Activated B cell treated with CpG ODN at 0.5 μM for 24 hours (primary cell): ENCODE measurements around the gene ROPN1. TPM values are rescaled to one million over a fixed set of nuclear protein-coding genes. Genes with fewer than 3 reads are reported as not detected.
"Not testable (repeated sequence)": the region's sequence is repeated elsewhere in the genome, so short reads cannot be mapped to it uniquely, and the experiment has no call there.

Experiments
- ATAC-seq: fragments of 200-7000 bp; cut with Tn5 transposase; one replicate; pipeline ENCODE4 v1.10.0; 2021; ENCODE audit warnings: low read depth, mild to moderate bottlenecking, moderate library complexity
- CTCF ChIA-PET: fragments of 350-600 bp; sonication (Branson Sonifier 250); formaldehyde crosslinking; loops from one replicate; lab custom pipeline; 2021; ENCODE audit warnings: antibody characterized with exemption; lab: Charles Lee
- POLR2A ChIA-PET: fragments of 350-600 bp; sonication (Branson Sonifier 250); formaldehyde crosslinking; loops from one replicate; lab custom pipeline; 2021; ENCODE audit warnings: antibody characterized with exemption; lab: Charles Lee
- DNase-seq: peaks from one replicate; pipeline ENCODE4 v3.0.0; 2022
- H3K27ac Mint-ChIP-seq: one replicate; pipeline ENCODE4 v1.8.0; 2020; ENCODE audit warnings: mixed read lengths
- H3K27me3 Mint-ChIP-seq: one replicate; pipeline ENCODE4 v1.8.0; 2021; ENCODE audit warnings: mixed read lengths
- H3K36me3 Mint-ChIP-seq: one replicate; pipeline ENCODE4 v1.8.0; 2021; ENCODE audit warnings: low read depth, mixed read lengths
- H3K4me1 Mint-ChIP-seq: one replicate; pipeline ENCODE4 v1.8.0; 2021; ENCODE audit warnings: mixed read lengths
- H3K4me3 Mint-ChIP-seq: one replicate; pipeline ENCODE4 v1.8.0; 2020; ENCODE audit warnings: mild to moderate bottlenecking, mixed read lengths
- H3K9me3 Mint-ChIP-seq: one replicate; pipeline ENCODE4 v1.8.0; 2020; ENCODE audit warnings: mixed read lengths
- intact Hi-C: fragments of 100-400 bp; cut with micrococcal nuclease; formaldehyde crosslinking; loops from one replicate; pipeline ENCODE4 v1.15.1; 2024
- total RNA-seq: library from RNA; stranded (reverse); gene quantifications from 2 replicates; pipeline ENCODE4 v1.2.3, GENCODE V29; 2022
- TF ChIP-seq, protein P1 (sequence below): fragments of 200-600 bp; IDR thresholded peaks from one replicate; pipeline ENCODE4 v1.8.0; 2022; ENCODE audit warnings: antibody characterized with exemption, mild to moderate bottlenecking

ROPN1 gene
- total RNA-seq, 1 donor from 2014 or later = not detected

DNA sequence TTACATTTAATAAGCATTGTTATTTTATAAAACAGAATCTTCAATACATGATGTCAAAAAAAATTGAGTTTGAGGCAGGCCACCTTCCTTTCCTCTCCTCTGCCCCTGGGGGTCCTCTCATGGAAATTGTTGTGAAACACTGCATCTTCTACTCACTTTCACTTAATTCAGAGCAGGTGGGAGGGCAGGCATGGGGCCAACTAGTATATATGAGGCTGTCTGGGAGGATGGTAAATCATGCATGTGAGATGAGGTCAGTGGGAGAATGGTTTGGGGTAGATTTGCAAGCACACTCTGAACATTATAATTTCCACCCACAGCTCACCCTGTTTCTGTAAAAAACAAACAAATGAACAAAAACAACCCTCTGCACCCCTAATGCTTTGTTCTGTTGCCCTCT lies 20.5 kb downstream of the ROPN1 start:
- Mint-ChIP-seq H3K4me3 (no peak overlapping the region), H3K9me3 (peaks cover 5% of the 10 kb centered on the region), H3K4me1 (no peaks in the 10 kb centered on the region), H3K36me3 (no peaks in the 10 kb centered on the region), H3K27me3 (peaks cover 34% of the 10 kb centered on the region), H3K27ac (no peak overlapping the region)
- ChIA-PET CTCF (no interaction called here), POLR2A (no interaction called here)
- DNase-seq (no peak), ATAC-seq (no peak)
- intact Hi-C loops = no loop called here
- TF ChIP-seq, protein P1, sequence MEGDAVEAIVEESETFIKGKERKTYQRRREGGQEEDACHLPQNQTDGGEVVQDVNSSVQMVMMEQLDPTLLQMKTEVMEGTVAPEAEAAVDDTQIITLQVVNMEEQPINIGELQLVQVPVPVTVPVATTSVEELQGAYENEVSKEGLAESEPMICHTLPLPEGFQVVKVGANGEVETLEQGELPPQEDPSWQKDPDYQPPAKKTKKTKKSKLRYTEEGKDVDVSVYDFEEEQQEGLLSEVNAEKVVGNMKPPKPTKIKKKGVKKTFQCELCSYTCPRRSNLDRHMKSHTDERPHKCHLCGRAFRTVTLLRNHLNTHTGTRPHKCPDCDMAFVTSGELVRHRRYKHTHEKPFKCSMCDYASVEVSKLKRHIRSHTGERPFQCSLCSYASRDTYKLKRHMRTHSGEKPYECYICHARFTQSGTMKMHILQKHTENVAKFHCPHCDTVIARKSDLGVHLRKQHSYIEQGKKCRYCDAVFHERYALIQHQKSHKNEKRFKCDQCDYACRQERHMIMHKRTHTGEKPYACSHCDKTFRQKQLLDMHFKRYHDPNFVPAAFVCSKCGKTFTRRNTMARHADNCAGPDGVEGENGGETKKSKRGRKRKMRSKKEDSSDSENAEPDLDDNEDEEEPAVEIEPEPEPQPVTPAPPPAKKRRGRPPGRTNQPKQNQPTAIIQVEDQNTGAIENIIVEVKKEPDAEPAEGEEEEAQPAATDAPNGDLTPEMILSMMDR = no peak

DNA sequence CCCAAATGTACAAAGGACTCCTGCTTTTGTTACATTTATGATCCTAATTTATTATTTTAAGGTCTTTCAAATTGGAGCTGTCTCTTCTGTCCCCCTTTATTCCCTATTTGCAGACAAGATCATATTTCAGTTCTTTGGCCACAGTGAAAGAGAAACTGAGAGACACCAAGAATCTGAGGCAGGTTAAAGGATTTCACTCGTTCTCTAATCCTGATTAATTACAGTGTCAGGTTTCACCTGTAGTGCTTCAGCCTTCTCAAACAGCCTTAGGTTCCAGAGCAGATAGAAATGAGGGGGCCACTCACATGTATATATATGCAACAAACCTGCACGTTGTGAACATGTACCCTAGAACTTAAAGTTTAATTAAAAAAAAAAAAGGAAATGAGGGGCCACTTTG lies 24.7 kb downstream of the ROPN1 start:
- H3K4me3 Mint-ChIP-seq, H3K9me3 Mint-ChIP-seq, H3K27ac Mint-ChIP-seq, DNase-seq, H3K4me1 Mint-ChIP-seq, ATAC-seq, H3K36me3 Mint-ChIP-seq, POLR2A ChIA-PET, CTCF ChIA-PET: not testable (repeated sequence)
- intact Hi-C loops = loop anchor here (10.0 kb wide), 1 partner anchor 382 kb away; the partner anchor contains the start of gene HACD2
- peaks cover 38% of the 10 kb centered on the region for H3K27me3 Mint-ChIP-seq

DNA sequence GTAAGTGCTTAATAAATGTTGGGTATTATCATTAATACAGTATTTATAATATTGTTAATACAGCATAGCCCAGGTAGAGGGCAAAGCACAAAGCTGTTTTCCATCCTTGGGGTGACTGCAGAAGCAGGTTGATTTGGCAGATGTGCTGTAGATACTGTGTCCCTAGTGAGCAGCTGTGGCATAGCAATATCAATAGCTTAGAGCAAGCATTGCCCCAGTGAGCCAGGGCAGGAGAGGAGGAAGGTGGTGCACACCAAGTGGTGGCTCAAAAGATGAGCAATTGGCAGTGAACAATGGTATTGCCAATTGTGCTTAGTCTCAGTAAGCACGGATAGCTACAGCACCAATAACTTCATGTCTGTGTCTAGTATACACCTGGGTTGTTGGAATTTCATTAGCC lies 25.1 kb downstream of the ROPN1 start:
- peaks cover 36% of the 10 kb centered on the region for H3K27me3 Mint-ChIP-seq
- POLR2A ChIA-PET, H3K4me3 Mint-ChIP-seq, H3K27ac Mint-ChIP-seq, CTCF ChIA-PET, H3K9me3 Mint-ChIP-seq, H3K36me3 Mint-ChIP-seq, H3K4me1 Mint-ChIP-seq, DNase-seq: not testable (repeated sequence)
- peak; percentile 50 for ATAC-seq
- intact Hi-C loops = loop anchor here (10.0 kb wide), 1 partner anchor 382 kb away; the partner anchor contains the start of gene HACD2

DNA sequence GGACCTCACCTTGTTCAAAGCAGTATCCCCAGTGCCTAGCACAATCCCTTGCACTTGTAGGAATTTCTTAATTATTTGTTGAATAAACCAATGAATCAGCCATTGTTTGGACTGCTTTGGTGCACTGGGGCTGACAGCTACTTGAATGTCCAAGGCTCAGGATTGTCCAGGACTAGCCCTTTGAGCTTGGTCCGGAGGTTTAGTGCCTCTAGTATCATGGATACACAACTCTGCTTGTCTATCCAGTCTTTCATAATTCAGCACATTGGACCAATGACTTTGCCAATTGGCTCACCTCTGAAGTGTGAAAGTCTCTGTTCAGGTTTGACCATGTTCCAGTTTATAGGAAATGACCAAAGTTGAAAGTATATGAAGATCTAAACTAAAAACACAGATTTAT lies 27.1 kb downstream of the ROPN1 start:
- H3K27me3 Mint-ChIP-seq = peaks cover 22% of the 10 kb centered on the region
- intact Hi-C loops = loop anchor here (10.0 kb wide), 1 partner anchor 380 kb away; the partner anchor contains the start of gene HACD2
- DNase-seq, H3K4me3 Mint-ChIP-seq, H3K9me3 Mint-ChIP-seq, POLR2A ChIA-PET, H3K27ac Mint-ChIP-seq, ATAC-seq, CTCF ChIA-PET, H3K36me3 Mint-ChIP-seq: not testable (repeated sequence)
- H3K4me1 Mint-ChIP-seq = peaks cover 14% of the 10 kb centered on the region

DNA sequence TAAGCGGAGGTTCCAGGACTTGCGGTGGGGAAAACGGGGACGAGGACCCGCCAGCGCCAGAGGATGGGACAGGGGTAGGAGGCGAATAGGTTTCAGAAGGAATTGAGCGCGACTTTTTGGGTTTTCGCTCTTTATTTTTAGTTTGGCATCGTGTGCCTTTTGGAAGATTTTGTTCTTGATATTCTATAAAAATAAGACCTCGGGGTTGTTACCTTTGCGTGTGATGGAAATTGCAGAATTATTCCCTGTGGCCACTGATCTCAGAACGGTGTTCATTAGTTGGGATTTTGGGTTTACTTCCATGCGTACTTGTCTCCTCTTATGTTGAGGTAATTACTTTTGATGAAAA lies 30.4 kb downstream of the ROPN1 start:
- Mint-ChIP-seq H3K4me1 (peaks cover 20% of the 10 kb centered on the region), H3K27me3 (peaks cover 9% of the 10 kb centered on the region), H3K9me3 (no peaks in the 10 kb centered on the region), H3K27ac (peak overlapping the region; percentile 87), H3K4me3 (peak overlapping the region; percentile 98), H3K36me3 (peaks cover 8% of the 10 kb centered on the region)
- POLR2A ChIA-PET = no interaction called here
- intact Hi-C loops = loop anchor here (10.0 kb wide), 1 partner anchor 377 kb away; the partner anchor contains the start of gene HACD2
- ATAC-seq = no peak
- CTCF ChIA-PET = interaction anchor here (0.6 kb wide), 1 partner anchor 9 kb away, joined by 3 read pairs; no protein-coding TSS in a partner anchor
- DNase-seq = no peak
- TF ChIP-seq, protein P1 = no peak

DNA sequence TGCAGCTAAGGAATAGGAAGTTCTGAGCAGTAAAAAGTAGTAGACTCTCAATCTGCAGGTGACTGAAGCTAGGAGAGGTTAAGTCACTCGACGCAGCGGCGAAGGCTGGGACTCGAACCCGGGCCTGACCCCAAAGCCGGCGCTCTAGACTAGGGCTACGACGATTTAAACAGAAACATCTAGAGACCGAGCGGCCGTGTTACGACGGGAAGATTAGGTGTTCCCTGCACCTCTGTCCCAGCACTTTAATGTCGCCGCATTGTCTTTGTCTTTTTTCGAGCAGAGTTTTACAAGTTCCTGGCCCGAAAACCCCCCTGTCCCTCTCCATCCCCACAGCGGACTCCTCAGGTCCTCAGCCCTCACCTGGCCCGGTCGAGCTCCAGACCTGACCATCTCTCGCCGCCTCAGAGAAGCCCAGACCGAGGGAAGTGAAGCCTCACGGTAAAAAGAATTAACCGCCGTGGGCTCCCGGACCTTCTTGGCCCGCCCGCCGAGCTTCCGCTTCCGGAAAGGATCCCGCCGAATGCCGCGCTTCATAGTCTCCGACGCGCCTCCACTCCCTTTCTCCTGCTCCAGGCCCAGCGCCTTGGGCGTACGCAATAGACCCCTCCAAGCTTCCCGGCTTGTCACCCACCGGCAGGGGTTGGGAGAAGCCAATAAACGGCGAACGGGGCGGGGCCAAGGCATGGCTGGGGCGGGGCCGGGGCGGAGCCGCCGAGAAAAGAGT lies 31.0 kb downstream of the ROPN1 start, which contains the start of gene CCDC14:
CCDC14 (minus strand) TSS at position 449 of the 727 bp plus-strand sequence; CDS start at position 393, 56 bp downstream.
- intact Hi-C loops = loop anchor here (10.0 kb wide), 1 partner anchor 376 kb away; the partner anchor contains the start of gene HACD2
- peaks cover 9% of the 10 kb centered on the region for H3K27me3 Mint-ChIP-seq
- POLR2A ChIA-PET = interaction anchor here (1.1 kb wide), 1 partner anchor 20 kb away, joined by 4 read pairs; no protein-coding TSS in a partner anchor
- H3K36me3 Mint-ChIP-seq = peaks cover 8% of the 10 kb centered on the region
- TF ChIP-seq, protein P1 = no peak
- ATAC-seq = peak; percentile 87
- H3K4me3 Mint-ChIP-seq = peak within 1 kb of the TSS; percentile 98
- H3K27ac Mint-ChIP-seq = peak within 1 kb of the TSS; percentile 87
- H3K9me3 Mint-ChIP-seq = no peaks in the 10 kb centered on the region
- H3K4me1 Mint-ChIP-seq = peaks cover 20% of the 10 kb centered on the region
- CTCF ChIA-PET = interaction anchor here (0.6 to 1.6 kb wide), 2 partner anchors 8 to 19 kb away, joined by 3 to 6 read pairs; no protein-coding TSS in a partner anchor
- peak; percentile 68 for DNase-seq
